NCI-H2107 treated with DMSO at 0.1 percent for 48 hours (cell line): ENCODE results near the gene LRRC59.
A peak's percentile ranks its signal among the peaks of the same experiment; 100 is the strongest.

Experiments used
- DNase-seq: peaks from one replicate; lab custom pipeline; 2025; ENCODE audit not compliant: unreplicated experiment; lab: John Stamatoyannopoulos, UW

Gene LRRC59

DNA sequence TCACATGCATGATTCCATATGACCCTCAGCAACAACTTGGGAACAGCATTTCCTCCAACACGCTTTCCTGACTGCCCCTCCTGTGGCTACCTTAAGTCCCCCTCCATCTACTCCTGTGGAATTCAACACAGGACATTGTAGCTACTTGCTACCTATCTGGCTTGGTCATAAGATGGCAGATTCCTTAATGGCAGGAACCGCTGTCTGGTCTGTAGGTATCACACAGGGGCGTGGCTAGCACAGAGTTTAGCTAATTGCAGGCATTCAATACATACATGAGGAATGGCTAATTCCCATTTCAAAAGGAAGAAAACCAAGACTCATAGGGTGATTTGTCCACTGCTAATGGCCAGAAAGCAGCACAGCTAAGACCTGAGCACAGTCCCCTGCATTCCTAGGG, 8.6 kb downstream of the LRRC59 start:
- DNase-seq, result no peak

DNA sequence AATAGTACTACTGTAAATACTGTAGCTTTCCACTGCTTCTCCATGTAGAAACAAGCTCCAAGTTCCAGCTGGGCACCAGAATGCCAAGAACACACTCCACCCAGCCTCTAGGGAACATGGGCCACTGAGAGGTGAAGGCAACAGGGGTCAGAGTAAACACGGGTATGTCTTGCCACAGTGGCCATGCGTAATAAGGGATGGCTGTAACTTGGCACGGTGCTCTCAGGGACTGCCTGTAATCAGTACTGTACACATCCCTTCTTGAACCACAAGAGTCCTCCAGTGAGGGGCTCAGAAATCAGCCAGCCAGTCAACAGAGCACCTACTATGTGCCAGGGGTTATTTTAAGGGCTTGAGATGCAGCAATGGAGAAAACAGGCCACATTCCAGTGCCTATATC, 10.8 kb downstream of the LRRC59 start:
- no peak for DNase-seq

DNA sequence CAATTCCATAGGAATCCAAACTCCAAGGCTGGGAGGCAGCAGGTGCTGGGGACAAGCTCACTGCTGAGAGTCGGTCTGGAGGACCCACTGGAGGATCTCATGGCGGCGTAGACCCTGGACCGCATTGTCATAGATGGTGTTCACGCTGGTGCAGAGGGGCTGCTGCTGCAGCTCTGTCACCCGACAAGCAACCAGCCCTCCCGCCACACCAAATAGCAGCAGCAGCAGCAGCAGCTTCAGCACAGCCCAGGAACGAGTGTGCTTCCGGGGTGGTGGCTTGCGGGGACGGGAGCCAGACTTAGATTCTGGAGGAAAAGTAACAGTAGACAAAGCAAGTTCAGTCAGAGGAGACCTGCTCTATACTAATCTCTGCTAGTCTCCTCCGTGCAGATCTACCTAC, 14.4 kb downstream of the LRRC59 start:
- no peak for DNase-seq

DNA sequence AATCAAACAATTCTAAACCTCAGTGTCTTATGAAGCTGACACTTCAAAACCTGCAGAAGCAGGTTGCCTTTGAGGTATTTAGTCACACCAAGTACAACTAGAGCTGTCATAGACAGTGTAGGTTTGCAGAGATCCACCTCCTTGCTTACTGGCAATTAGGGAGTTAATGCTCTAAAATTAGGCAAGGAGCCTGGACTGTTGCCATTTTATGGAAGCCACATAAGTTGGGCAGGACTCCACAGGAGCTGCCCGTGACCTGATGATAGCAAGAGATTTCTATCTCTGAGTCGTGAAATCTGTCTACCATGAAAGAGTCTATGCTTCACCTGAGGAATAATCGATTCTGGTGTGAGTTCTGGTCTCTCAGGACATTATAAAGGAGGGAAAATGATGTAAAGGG, 15.4 kb downstream of the LRRC59 start:
- DNase-seq, result no peak

DNA sequence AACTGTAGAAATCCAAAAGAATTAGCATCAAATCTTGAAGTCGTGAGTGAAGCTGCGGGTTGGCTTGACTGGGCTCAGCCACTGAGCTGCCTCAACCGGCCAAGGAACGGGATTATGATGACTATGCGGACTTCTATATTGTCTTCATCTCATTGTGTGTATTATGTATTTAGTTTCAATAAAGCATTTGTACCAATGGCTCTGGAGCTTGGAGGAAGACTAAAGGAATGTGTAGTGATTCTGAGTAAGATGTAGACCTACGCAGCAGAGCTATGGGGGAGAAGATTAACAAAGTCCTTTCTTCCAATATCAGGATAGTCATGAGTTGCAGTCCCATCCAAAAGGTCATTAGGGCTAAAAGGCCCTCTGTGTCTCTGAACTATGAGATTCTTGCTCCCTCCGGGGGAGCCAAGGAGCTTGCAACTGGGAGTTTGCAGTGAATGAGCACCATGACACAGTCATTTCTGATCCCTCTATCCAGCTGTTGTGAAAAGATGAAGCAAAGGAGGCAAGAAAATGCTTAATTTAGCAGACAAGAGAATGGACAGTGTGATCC, 16.0 kb downstream of the LRRC59 start:
- no peak for DNase-seq

DNA sequence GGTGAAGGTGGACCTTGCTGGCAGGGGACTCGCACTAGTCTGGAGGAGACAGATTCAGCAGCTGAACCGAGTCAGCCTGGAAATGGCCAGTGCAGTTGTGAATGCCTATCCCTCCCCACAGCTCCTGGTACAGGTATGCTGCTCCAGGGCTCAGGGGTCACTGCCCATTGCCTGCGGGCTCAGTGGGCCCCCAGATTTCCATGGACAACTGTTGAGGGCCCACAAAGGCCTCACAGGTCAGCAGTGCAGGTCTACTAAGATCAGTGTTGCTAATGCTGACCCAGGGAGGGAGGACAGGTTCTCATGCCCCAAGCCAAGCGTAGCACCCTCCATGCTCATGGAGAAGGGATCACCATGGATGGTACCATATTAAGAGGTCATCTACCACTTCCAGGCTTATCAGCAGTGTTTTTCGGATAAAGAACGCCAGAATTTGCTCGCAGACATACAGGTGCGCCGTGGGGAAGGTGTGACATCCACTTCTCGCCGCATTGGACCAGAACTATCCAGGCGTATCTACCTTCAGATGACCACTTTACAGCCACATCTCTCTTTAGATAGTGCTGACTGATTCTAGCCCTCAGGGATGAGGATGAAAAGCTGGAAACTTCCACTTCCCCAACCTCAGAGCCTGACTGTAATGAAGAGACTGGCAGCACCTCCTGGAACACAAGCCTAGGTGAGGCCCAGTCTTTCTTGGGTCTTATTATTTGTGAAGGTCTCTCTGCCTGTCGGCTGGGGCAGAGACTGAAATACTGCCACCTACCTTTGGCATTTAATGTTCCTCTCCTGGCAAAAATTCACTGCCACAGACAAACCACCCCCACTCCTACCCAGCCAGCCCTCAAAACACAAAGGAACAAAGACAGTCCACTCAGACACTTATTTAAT, 16.7 kb downstream of the LRRC59 start:
- no peak for DNase-seq

DNA sequence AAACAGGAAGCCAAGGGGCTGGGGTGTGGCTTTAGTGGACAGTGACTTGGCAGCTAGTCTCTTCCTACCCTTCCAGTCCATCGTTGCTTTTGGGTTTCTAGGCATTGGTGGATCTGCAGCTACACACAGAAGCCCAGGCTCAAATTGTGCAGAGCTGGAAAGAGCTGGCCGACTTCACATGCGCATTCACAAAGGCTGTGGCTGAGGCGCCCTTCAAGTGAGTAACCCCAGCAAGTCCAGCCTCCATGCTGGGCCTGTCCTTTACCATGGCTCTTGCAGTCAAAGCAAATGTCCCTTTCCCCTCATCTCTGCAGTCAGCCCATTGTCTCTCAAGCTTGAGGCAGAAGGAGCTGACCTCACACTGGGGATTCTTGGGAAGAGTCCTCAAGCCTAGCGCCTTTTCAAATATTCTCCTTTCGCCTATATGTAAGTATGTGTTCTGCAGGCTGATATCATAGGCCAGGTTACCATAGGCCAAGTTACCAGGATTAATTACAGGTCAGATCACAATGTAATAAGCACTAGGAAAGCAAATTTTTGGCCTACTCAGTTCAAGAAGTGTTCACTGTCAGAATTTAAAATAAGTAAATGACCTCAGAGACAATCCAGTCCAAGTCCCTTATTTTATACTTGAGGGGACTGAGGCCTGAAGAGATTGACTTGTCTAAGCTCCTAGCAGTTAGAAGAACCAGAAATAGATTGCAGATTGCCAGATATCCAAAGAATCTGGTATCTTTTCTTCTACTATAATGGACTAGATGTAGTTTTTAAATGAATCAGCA, 17.8 kb downstream of the LRRC59 start:
- no peak for DNase-seq

DNA sequence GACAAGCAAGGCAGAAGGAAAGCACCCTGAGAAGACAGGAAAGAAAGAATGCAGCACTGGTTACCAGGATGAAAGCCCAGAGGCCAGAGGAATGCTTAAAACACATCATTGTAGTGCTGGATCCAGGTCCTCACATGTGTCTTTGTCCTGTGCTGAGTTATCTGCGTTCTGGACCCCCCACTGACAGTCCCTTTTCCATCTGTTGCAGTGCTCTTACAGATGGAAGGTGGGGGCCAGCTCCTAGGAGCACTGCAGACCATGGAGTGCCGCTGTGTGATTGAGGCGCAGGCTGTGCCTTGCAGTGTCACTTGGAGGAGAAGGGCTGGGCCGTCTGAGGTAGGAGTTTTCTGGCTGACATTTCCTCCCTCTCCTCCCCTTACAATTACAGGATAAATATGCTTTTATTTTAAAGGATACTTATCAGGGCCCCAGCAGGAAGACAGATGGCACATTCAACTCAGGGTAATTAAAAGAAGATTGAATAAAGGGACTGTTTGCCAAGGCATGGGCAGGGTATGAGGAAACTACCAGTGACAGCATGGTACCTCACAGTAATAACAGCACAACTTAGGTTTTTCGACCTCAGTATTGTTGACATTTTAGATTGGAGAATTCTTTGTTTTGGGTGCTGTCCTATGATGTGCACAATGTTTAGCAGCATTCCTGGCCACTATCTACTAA, 21.3 kb downstream of the LRRC59 start:
- no peak for DNase-seq

DNA sequence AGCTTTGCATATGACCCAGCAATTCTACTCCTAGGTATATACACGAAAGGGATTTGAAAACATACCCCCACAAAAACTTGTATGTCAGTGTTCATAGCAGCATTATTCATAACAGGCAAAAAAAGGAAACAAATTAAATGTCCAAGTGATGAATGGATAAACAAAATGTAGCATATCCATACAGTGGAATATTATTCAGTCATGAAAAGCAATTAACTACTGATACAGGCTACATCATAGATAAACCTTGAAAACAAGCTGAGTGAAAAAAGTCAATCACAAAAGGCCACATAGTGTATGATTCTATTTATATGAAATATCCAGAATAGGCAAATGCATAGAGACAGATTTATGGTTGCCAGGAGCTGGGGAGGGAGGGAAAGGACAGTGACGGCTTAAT, 23.6 kb downstream of the LRRC59 start:
- DNase-seq, result no peak

DNA sequence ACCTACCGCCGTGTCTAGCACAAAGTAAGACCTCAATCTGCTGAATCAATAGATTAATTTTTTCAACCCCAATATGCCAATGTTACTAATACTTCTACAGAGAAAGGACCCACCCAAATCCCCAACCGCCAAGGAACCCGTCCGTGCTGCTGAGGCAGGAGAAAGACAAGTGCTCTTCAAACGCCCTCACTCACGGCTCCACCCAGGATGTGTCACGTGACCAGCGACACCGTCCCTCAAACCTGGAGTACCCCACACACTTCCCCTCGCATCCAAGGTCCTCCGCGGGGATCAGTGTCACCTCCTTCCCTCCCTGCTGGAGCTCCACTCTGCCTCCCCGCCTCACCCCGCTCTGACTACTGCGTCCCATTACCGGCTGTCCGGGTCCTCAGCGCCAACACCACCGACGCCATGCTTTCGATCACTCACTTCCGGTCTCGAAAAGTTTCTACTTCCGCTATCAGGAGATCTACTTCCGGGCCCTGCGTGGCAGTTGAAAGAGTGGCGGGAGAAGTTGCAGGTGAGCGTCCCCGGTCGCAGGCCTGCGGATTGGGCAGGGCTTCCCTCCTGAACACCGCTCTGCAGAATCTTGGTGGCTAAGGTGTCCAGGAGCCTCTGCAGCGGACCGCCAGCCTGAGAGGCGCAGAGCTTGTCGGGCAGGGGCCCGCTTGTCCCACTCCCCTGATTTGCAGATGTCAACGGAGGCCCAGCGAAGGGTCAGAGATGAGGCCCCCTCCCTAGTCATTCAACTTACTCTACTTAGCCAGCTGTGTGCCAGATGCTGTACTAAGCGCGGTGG, 24.4 kb downstream of the LRRC59 start, which contains the start of the genes EME1 and MRPL27:
TSS of gene EME1 (plus strand) at position 472 of the 799 bp plus-strand sequence. CDS start 1,980 bp downstream, outside the sequence.
TSS of gene MRPL27 (minus strand) at position 427 of the 799 bp plus-strand sequence. CDS start at position 413, 14 bp downstream.
- peak; percentile 89 for DNase-seq

DNA sequence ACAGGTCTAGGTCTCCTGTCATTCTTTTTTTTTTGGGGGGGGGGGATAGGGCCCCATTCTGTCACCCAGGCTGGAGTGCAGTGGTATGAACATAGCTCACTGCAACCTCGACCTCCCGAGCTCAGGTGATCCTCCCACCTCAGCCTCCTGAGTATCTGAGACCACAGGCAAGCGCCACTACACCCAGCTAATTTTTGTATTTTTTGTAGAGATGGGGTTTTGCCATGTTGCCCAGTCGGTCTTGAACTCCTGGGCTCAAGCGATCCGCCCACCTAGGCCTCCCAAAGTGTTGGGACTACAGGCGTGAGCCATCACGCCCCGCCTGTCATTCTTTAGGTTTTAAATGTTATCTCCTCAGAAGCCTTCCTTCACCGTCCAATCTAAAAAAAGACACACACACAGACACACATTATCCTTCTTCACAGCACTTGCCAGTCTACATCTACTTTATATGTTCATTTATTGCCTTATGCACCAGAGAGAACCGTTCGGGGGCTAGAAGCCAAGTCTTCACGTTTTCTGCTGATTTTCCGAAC, 25.0 kb downstream of the LRRC59 start:
- no peak for DNase-seq

DNA sequence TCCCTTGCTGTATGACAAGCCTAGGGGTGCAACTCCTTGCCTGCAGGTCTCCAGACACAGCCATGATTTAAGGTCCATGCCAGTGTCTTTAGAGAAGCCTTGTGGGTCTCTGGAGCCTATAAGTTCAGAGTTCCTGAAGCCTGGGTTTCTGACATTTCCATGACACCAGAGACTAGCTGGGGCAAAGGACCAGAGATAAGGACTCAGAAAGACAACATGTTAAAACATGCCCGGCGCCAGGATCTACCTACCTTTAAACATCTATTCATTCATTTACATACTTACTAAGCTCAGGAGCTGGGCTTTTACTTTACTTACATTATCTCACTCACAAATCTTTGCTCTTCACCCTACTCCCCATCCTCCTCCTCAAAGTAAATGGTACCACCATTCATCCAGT, 25.8 kb downstream of the LRRC59 start:
- DNase-seq, result no peak

DNA sequence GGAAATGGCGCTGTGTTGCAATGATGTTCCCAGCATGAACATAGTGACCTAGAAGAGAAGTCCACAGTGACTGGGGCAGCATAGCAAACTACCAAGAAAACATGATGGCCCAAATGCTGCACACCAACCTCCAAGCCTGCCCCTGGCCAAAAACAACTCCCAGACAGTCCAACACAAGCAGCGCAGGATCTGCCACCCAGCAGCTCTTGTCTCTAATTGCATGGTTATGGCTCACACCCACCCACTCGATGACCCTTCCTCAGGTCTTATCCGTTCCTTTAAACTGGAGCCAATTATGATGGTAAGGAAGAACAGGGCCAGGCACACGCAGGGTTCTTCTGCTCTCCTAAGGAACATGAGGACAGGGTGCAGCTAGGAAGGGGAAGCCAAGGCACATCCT, 27.3 kb downstream of the LRRC59 start:
- DNase-seq, result no peak

DNA sequence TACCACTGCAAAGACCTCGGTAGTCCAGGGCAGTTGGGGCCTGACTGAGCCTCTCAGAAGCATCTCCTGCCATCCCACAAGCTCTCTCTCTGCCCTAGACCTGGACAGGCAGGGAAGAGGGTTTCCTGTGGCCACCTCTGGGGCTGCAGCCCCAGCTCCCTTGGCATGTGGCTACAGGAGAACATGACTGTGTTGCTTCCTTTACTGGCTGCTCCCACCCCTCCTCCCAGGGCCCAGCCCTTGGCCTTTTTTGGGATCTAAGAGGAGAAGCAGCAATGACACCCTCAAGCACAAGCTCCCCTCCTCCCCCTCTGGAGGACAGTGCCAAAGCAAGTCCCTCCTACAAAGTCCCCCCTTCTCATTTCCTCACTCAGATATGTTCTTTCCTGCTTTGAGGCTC, 29.9 kb downstream of the LRRC59 start:
- no peak for DNase-seq

DNA sequence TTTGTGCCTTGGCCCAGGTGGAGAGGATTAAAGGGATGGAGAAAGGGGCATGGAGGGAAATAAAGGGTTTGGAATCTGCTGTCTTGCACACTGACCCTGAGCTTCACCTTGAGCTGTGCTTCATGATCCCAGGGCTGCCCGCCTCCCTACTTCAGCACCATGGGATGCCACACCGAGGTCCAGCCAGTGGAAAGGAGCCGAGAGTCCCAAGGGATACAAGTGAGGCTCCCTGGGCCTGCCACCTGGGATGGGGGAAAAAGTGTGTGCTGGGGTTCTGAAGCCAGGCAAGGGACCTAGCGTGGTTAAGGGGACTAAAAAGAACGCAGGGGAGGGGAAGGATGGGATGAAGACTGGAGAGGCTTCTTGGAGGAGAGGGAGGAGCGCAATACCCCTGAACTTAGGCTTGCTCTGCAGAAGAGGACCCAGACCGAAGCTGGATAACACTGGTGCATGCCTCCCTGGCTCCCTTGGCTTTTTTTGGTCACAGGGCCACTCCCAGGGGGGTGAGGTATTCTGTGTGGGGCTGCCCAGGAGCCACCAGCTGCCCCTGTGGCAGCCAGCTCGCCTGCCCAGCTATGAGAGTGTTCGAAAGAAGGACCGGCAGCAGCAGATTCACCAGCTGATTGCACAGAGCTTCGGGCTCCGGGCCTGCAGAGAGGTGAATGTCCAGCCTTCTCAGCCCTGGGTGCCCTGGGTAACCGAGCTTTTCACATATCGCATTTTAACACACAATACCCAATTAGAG, 31.5 kb downstream of the LRRC59 start:
- no peak for DNase-seq

DNA sequence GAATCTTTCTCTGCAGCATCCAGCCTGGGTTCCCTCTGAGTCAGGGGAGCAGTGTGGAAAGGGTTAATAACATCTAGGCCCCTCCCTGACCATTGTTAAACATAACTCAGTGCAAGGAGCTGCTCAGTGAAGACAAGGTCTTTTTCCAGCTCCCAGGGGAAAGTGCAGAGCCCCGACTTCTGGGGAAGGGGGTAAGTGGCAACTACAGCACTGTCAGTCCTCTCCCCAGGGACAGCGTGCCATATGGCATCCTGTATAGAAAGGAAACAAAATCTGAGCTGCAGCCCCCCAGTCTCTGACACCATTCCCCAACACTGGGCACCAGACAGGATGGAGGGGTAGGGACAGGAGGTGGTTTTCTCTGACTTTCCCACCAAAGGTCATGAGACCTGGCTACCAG, 32.2 kb downstream of the LRRC59 start:
- no peak for DNase-seq

DNA sequence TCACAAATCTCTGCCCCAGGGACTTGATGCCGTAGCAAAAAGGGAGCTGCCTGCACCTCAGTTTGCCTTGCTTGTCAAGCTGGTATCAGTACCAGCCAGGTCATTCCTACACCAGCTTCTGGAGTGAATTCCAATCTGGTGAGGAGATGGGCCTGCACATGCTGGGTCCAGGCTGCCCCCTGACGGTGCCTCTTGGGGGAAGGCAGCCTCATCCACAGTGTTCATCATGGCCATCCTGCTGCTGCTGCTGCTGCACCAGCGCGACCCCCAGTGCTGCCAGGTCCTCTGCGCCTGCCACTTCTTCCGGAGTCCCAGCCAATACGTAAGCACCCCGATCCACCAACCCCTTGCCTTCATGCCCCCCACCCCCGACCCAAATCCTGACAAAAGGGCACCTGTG, 32.6 kb downstream of the LRRC59 start:
- DNase-seq, result no peak

DNA sequence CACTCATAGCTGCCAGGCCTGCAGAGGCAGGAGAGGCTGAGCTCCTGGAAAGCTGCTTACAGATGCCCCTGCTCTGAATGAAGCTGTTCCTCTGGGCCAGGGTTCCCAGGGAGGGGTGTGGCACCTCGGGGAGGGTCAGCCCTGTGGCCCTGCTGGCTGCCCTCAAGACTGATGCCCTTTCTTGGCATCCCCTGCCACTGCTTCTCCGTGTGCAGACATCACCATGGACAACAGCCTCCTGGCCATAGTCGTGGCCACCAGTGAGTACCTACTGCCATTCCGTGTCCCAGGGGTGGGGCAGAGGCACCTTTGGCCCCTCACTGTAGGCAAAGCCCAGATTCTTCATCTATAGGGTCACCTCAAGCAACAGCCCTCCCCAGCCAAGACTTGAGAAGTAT, 33.3 kb downstream of the LRRC59 start:
- DNase-seq, result no peak
